GM20431 (cell line): ENCODE results near the gene VMP1.
"Not testable (repeated sequence)": the region's sequence is repeated elsewhere in the genome, so short reads cannot be mapped to it uniquely, and the experiment has no call there.

ENCODE experiments used
- in situ Hi-C: fragments of 300-500 bp; cut with MseI, MboI; formaldehyde crosslinking; loops from one replicate; pipeline ENCODE4 v1.15.0; 2020; ENCODE audit warnings: low sequenced_read_pairs; ENCODE audit not compliant: unreplicated experiment

The VMP1 gene

DNA sequence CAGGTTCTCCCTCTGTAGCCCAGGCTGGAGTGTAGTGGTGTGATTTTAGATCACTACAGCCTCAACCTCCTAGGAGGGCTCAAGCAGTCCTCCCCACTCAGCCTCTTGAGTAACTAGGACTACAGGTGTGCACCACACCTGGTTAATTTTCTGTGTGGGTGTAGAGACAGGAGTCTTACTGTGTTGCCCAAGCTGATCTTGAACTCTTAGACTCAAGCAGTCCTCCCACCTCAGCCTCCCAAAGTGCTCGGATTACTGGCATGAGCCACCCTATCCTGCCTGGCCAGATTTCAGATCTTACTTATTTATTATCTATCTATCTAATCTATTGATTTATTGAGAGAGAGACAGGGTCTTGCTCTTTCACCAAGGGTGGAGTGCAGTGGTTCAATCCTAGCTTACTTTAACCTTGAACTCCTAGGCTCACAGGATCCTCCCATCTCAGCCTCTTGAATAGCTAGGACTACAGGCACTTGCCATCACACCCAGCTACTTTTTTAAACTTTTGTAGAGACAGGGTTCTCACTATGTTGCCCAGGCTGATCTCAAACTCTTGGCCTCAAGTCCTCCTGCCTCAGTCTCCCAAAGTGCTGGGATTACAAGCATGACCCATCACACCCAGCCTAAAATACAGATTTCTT is 123.5 kb downstream of the VMP1 start:
- in situ Hi-C loops = no loop called here

DNA sequence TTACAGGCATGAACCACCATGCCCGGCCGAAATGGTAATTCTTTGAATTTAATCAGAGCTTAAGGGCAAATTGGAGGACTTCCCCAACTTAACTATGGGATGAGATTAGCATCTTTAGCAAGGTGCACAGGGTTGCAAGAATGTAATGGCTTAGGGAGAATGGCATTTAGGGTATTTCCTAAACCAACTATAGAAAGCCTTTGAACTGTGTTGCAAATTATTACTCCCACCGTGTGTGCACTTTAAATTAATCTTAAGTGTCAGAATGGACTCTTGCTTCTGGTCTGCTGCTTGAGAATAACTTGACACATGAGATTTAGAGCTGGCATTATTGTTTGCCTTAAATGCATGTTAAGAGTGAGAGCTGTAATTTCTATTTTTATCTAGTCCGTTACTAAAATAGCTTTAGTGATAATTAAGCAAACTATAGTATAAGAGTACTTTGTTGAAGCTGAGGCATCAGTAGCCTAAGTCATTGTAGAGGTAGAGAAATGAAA is 125.5 kb downstream of the VMP1 start:
- in situ Hi-C loops = no loop called here

DNA sequence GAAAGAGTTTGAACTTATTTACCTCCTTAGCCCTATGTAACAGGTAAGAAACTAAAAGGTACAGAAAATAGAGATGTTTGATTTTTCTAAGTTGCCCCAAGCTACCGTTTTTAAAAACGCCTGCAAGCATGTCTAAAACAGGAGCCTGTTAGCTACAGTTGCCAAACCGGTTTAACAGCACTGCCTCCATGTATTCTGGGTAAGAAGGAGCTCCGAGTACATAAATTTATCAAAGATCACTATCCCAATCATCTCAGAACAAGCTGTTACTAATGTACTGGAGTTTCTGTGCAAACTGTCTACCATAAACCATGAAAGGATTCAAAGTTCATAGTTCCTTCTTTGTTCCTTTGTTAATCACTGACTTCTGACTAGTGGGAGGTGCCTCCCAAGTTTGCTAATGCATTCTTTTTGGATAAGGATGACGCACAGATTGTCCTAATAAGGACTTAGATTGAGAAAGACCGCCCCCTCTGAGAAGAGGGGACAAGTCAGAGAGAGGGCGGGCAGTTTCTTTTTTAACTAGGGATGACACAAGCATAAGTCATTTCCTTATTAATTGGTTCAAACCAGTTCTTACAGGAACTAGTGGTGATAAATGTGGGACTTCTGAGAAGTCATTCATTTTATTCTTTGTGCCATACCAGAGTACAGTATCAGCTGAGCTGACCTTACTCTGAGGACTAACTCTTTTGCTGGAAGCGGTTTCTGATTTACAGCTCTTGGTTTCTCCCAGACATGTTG is 130.0 kb downstream of the VMP1 start:
- in situ Hi-C loops = no loop called here

DNA sequence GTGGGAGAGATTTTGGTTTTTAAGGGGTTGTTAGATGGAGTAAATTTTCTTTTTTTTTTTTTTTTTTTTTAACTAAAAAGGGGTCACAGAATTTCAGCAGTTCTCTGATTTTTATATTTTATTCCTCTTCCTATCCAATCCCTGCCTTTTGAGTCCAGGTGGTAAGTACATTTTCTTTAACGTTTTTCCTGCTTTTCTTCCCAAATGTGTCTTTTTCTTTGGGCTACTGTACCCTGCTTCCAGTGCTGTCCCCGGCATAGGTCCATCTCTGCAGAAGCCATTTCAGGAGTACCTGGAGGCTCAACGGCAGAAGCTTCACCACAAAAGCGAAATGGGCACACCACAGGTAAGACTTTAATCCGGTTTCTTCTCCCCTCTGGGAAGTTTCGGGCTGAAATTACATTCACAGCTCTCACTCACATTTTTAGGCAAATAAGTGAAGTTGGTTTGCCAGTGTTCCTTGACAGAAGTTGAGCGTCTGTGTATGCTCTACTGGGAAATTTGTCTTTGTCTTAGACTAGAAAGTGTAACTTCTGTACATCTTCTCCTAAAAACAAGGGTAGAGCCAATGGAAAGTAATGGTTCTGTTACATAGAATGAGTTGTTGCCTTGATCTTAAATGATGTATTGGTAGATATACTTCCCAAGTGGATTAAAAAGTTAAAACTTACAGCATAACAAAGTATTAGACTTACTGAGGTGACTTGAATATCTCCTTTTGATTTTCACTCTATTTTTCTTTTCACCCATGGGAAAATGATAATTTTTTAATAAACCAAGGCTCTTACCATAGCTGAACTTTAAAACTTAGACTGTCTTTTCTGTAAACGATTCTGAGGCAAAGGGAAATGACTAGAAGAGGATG is 130.8 kb downstream of the VMP1 start:
- in situ Hi-C loops = no loop called here

DNA sequence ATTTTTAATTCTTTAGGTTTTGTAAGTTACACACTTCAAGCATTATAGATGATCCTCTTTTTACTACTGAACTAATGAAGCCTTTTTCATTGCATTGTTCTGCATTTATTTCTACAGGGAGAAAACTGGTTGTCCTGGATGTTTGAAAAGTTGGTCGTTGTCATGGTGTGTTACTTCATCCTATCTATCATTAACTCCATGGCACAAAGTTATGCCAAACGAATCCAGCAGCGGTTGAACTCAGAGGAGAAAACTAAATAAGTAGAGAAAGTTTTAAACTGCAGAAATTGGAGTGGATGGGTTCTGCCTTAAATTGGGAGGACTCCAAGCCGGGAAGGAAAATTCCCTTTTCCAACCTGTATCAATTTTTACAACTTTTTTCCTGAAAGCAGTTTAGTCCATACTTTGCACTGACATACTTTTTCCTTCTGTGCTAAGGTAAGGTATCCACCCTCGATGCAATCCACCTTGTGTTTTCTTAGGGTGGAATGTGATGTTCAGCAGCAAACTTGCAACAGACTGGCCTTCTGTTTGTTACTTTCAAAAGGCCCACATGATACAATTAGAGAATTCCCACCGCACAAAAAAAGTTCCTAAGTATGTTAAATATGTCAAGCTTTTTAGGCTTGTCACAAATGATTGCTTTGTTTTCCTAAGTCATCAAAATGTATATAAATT is 132.3 kb downstream of the VMP1 start:
- in situ Hi-C loops = no loop called here

DNA sequence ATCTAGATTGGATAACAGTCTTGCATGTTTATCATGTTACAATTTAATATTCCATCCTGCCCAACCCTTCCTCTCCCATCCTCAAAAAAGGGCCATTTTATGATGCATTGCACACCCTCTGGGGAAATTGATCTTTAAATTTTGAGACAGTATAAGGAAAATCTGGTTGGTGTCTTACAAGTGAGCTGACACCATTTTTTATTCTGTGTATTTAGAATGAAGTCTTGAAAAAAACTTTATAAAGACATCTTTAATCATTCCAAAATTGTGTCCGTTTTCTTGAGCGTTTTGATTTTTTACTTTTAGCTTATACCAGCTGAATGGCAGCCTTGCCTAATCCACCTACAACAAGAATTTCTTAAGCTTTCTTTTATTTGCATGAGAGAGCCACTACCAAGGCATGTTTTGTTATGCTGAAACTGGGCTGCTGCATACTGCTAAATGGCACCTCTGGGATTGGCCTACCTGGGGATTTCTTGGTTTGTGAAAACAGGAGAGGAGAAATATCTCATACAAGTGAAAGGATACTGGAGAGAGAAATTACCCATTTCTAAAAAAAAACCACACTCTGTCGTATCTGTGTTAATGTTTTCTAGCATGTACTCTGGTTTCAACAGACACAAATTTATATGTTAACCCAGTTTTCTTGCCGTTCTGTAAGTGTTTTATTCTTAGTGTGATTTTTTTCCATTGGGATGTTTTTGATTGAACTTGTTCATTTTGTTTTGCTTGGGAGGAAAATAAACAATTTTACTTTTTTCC is 133.1 kb downstream of the VMP1 start:
- in situ Hi-C loops = no loop called here

DNA sequence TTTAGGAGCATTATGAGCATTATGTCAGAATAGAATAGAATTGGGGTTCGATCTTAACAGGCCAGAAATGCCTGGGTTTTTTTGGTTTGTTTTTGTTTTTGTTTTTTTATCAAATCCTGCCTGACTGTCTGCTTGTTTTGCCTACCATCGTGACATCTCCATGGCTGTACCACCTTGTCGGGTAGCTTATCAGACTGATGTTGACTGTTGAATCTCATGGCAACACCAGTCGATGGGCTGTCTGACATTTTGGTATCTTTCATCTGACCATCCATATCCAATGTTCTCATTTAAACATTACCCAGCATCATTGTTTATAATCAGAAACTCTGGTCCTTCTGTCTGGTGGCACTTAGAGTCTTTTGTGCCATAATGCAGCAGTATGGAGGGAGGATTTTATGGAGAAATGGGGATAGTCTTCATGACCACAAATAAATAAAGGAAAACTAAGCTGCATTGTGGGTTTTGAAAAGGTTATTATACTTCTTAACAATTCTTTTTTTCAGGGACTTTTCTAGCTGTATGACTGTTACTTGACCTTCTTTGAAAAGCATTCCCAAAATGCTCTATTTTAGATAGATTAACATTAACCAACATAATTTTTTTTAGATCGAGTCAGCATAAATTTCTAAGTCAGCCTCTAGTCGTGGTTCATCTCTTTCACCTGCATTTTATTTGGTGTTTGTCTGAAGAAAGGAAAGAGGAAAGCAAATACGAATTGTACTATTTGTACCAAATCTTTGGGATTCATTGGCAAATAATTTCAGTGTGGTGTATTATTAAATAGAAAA is 133.8 kb downstream of the VMP1 start:
- in situ Hi-C loops = not testable (repeated sequence)

DNA sequence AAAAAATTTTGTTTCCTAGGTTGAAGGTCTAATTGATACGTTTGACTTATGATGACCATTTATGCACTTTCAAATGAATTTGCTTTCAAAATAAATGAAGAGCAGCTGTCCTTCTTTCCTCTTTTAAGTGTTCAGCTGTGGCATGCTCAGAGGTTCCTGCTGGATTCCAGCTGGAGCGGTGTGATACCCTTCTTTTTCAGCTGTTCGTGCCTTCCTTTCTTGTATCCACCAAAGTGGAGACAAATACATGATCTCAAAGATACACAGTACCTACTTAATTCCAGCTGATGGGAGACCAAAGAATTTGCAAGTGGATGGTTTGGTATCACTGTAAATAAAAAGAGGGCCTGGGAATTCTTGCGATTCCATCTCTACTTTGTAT is 134.4 kb downstream of the VMP1 start:
- in situ Hi-C loops = not testable (repeated sequence)

DNA sequence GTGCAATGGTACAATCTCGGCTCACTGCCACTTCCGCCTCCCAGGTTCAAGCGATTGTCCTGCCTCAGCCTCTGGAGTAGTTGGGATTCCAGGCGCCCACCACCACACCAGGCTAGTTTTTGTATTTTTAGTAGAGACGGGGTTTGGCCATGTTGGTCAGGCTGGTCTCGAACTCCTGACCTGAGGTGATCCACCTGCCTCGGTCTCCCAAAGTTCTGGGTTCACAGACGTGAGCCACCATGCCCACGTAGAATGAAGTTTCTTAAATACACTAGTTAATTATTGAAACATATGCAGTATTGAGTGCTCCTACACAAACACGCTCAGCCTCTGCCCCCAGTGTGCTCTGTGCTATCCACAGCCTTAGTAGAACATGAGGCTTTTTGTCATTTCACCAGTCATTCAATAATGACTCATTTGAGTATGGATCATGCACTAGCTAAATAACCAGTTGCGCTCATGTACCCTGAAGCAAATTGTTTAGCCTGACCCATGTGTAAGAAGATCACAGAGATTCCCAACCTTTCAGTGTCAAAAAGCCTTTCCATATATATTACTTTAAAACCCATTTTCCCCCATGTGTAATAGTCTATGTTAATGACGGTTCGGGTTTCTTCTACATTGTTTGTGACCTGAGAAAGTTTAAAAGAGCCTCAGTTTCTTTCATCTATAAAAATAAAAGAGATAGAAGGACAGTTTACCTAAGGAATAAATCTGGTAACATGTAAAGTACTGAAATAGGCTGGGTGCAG is 135.6 kb downstream of the VMP1 start:
- in situ Hi-C loops = no loop called here

DNA sequence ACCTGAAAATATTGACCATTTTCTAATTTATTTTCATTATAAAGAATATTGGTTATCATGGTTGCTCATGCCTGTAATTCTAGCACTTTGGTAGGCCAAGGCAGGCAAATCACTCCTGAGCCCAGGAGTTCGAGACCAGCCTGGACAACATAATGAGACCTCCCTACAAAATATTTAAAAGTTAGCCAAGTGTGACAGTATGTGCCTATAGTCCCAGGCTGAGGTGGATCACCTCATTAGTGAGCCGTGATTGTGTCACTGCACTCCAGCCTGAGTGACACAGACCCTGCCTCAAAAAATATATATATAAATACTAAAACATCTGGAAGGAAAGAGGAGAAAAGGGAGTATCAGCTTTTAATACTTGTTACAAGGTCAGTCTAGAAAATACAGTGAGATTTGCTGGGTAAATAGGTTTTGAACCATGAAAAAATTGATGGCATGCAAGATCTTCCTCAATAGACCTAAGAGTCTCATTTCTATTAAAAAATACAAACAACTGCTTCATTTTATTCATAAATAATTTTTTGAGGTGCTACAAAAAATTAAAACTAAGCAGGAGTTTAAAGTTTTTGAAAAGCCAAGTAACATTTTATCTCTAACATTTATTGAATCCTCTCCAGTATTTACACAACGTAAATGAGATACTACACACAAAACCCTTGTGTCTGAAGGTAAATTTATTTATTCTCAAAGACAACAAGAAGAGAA is 137.6 kb downstream of the VMP1 start:
- in situ Hi-C loops = no loop called here

DNA sequence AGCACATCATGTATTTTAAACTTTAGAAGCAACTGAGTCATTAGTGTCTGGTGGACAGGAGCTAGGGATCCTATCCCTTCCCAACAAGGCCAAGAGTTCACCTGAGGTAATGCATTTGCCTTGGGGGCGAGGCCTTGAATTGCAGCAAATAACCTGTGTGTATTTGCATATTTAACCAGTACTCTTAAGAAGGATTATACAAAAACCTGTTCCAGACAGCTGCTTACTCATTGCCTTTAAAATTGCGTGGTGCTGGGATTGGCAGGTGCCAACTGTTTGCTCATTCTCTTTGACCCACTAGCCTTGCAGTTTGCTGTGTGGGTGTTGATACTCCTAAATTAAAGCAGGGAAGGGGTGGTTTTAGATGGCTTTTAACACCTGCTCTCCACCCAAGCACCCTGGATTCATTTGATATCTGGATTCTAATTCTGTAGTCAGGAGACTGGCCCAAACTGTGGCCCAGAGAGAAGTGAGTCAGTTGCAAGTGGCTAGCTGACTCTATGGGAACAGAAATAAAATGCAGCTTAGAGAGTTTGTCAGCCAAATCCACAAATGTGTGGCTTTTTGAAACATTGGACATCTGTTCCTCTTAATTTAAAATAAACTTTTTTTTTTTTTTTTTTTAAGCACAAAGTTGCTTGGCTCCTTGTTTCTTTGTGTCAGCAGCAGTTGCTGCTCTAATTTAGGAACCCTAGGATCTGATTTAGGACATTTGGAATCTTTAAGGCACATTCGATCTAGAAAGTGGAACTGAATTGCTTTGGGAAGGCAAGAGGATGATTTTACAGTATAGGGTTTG is 138.3 kb downstream of the VMP1 start:
- in situ Hi-C loops = no loop called here

DNA sequence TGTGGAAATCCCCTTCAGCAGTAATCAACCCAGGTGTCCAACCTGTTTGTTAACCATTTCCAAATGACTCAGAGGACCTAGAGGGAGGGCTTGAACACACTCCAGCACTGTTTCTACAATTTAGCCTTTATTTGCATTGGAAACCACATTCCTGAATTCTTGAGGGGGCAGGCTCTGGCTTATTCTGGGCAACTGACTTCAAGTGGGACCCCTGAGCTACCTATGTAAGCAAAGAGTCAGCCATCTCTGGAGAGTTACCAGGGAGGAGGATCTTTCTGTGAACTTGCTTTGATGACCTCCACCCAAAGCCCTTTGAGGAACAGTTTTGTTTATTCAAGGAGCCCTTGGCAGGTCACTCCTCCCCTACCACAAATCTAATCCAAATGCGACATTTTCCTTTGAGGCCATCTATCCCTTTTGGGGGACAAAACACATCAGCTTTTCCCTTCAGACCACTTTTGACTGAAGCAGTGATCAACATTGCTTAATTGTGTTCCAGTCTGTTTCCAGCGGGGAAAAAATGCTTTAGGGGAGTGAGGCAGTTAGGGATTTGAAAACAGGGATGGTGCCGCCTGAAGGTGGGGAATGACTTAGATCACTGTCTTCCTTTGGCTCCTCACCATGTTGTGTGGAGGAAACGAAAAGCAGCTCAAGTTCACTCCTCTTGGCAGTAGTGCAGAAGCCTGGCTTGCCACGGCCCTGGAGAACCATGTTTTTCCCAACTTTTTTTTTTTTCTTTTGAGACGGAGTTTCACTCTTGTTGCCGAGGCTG is 139.1 kb downstream of the VMP1 start:
- in situ Hi-C loops = no loop called here

DNA sequence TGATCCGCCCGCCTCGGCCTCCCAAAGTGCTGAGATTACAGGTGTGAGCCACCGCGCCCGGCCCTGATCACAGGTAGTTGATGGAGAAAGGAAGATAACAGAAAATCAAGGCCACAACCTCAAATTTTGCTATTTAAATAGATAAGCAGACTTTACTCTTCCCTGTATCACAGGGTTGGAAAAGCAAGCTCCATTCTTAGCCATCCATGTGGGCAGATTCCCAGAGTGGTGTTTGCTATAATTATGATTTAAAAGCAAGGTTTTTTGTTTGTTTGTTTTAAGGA is 140.9 kb downstream of the VMP1 start:
- in situ Hi-C loops = no loop called here

DNA sequence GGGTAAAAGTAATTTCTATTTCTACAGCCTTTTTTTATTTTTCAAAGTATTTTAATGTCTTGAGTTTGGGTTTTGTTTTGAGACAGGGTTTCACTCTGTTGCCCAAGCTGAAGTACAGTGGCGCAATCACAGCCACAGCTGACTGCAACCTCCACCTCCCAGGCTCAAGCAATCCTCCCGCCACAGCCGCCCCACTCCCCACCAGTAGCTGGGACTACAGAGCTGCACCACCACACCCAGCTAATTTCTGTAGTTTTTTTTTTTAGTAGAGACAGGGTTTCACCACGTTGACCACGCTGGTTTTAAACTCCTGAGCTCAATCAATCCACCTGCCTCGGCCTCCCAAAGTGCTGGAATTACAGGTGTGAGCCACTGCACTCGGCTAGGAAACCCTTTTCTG is 141.3 kb downstream of the VMP1 start:
- in situ Hi-C loops = no loop called here

DNA sequence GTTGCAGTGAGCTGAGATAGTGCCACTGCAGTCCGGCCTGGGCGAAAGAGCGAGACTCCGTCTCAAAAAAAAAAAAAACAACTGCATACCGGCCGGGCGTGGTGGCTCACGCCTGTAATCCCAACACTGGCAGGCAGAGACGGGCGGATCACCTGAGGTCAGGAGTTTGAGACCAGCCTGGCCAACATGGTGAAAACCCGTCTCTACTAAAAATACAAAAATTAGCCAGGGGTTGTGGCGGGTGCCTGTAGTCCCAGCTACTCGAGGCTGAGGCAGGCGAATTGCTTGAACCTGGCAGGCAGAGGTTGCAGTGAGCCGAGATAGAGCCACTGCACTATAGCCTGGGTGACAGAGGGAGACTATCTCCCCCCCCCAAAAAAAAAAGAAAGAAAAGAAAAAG is 142.9 kb downstream of the VMP1 start:
- in situ Hi-C loops = not testable (repeated sequence)
